ENCODE data around the gene SLC35B4. TPM values are rescaled to one million over a fixed set of nuclear protein-coding genes. Genes with fewer than 3 reads are reported as not detected.

SLC35B4 gene
- total RNA-seq (2021), result 16.7 and 17.9 TPM in 2 replicates
- percentile 71 among the genes with signal in this experiment for Bru-seq, nascent RNA
- percentile 74 among the genes with signal in this experiment for BruChase-seq, experiment 1, labeled RNA remaining after a 2-hour chase
- BruChase-seq, experiment 2, labeled RNA remaining after a 6-hour chase, result percentile 86 among the genes with signal in this experiment
- long read RNA-seq, full-length matches to known transcripts, result 14 of 23 reads
- long read RNA-seq, partial matches to known transcripts, result 1 of 23 reads
- long read RNA-seq, other reads (novel, unspliced or antisense), result 8 of 23 reads

- Histone ChIP-seq H2AFZ (peak within 1 kb of the TSS; percentile 89), H3K27me3 (ENCODE audit: insufficient read depth, low read depth) (no peaks in the 10 kb centered on the region), H3K36me3 (ENCODE audit: low read depth) (no peaks in the 10 kb centered on the region), H3K79me2 (ENCODE audit: low read depth) (peaks cover 23% of the 10 kb centered on the region), H3K27ac (no peak within 1 kb of the TSS), H3K9me2 (ENCODE audit: insufficient read depth) (no peaks in the 10 kb centered on the region), H3K4me1 (replicated peaks; ENCODE audit: insufficient read depth) (peaks cover 14% of the 10 kb centered on the region), H3K9me3 (ENCODE audit: insufficient read depth, low read depth) (no peaks in the 10 kb centered on the region), H4K20me1 (ENCODE audit: insufficient read depth) (no peaks in the 10 kb centered on the region), H3F3A (ENCODE audit: insufficient read depth, low read depth) (no peaks in the 10 kb centered on the region), H3K4me3 (peak within 1 kb of the TSS; percentile 78), H3K4me2 (peak within 1 kb of the TSS; percentile 93)
- peak; percentile 96 for DNase-seq
- intact Hi-C loops (cut with micrococcal nuclease; ENCODE audit: unreplicated experiment), result loop anchor here (2.0 to 10.0 kb wide), 4 partner anchors 48 to 1234 kb away; partner anchors contain the start of genes CHCHD3 and EXOC4
- no TSS peak for BruUV-seq (replicated peaks)
- POLR2A ChIA-PET (ENCODE audit: unreplicated experiment), result interaction anchor here (0.5 to 0.6 kb wide), 3 partner anchors 98 to 1326 kb away, joined by 4 to 9 read pairs (median 7); no protein-coding TSS in a partner anchor
- CTCF ChIA-PET, result interaction anchor here (0.6 to 1.3 kb wide), 2 partner anchors 116 to 198 kb away, joined by 3 read pairs; no protein-coding TSS in a partner anchor
- TF ChIP-seq CTCF (conservative IDR thresholded peaks at IDR 0.05) (no peak; the same call in 1 of the 2 replicates), EZH2 (IDR thresholded peaks at IDR 0.05; ENCODE audit: low read depth) (no peak)
Observed at GRCh38 chr7:134316539-134317344, at the start of gene SLC35B4. Gene SLC35B4, minus strand, starts transcription at chr7:134316930. Its CDS starts 179 bp downstream, at chr7:134316751.

- DNase-seq, result no peak
- Histone ChIP-seq H3K9me2 (ENCODE audit: insufficient read depth) (no peaks in the 10 kb centered on the region), H3K79me2 (ENCODE audit: low read depth) (no peaks in the 10 kb centered on the region), H3K27ac (peak overlapping the region; percentile 99), H3K9me3 (ENCODE audit: insufficient read depth, low read depth) (no peaks in the 10 kb centered on the region), H3K27me3 (ENCODE audit: insufficient read depth, low read depth) (no peaks in the 10 kb centered on the region), H3F3A (ENCODE audit: insufficient read depth, low read depth) (peaks cover 41% of the 10 kb centered on the region), H3K4me2 (peak overlapping the region; percentile 57), H2AFZ (no peak overlapping the region), H4K20me1 (ENCODE audit: insufficient read depth) (no peaks in the 10 kb centered on the region), H3K4me1 (replicated peaks; ENCODE audit: insufficient read depth) (peaks cover 70% of the 10 kb centered on the region), H3K36me3 (ENCODE audit: low read depth) (no peaks in the 10 kb centered on the region), H3K4me3 (peak overlapping the region; percentile 2; the same call in 1 of the 2 replicates)
- intact Hi-C loops (cut with micrococcal nuclease; ENCODE audit: unreplicated experiment), result loop anchor here (5.0 kb wide), 1 partner anchor 246 kb away; no protein-coding TSS in a partner anchor
- TF ChIP-seq CTCF (conservative IDR thresholded peaks at IDR 0.05) (no peak), EZH2 (IDR thresholded peaks at IDR 0.05; ENCODE audit: low read depth) (no peak)
- BruUV-seq (replicated peaks), result no TSS peak
- CTCF ChIA-PET, result no interaction called here
- POLR2A ChIA-PET (ENCODE audit: unreplicated experiment), result no interaction called here
Observed at GRCh38 chr7:134366481-134366880, 49.8 kb upstream of the SLC35B4 start.

- intact Hi-C loops (cut with micrococcal nuclease; ENCODE audit: unreplicated experiment), result loop anchor here (2.0 to 5.0 kb wide), 3 partner anchors 49 to 247 kb away; partner anchors contain the start of gene SLC35B4
- TSS peak; percentile 83 for BruUV-seq (replicated peaks)
- H3K79me2 ChIP-seq (ENCODE audit: low read depth), result no peaks in the 10 kb centered on the region
- POLR2A ChIA-PET (ENCODE audit: unreplicated experiment), result no interaction called here
- no peaks in the 10 kb centered on the region for H3K9me3 ChIP-seq (ENCODE audit: insufficient read depth, low read depth)
- CTCF ChIA-PET, result no interaction called here
- peak overlapping the region; percentile 36; the same call in 1 of the 2 replicates for H2AFZ ChIP-seq
- H3K4me3 ChIP-seq, result 0 out of 2 replicates have a peak overlapping the region, but pooled peaks have one; percentile 1
- no peaks in the 10 kb centered on the region for H3K9me2 ChIP-seq (ENCODE audit: insufficient read depth)
- no peaks in the 10 kb centered on the region for H3K27me3 ChIP-seq (ENCODE audit: insufficient read depth, low read depth)
- H3K4me1 ChIP-seq (replicated peaks; ENCODE audit: insufficient read depth), result peaks cover 70% of the 10 kb centered on the region
- H4K20me1 ChIP-seq (ENCODE audit: insufficient read depth), result no peaks in the 10 kb centered on the region
- 0 out of 2 replicates have a peak, but pooled peaks have one; percentile 16 for TF ChIP-seq CTCF (conservative IDR thresholded peaks at IDR 0.05)
- TF ChIP-seq EZH2 (IDR thresholded peaks at IDR 0.05; ENCODE audit: low read depth), result no peak
- peak; percentile 16 to 92 for DNase-seq
- H3K4me2 ChIP-seq, result peak overlapping the region; percentile 57
- H3K27ac ChIP-seq, result peak overlapping the region; percentile 99
- peaks cover 41% of the 10 kb centered on the region for H3F3A ChIP-seq (ENCODE audit: insufficient read depth, low read depth)
- no peaks in the 10 kb centered on the region for H3K36me3 ChIP-seq (ENCODE audit: low read depth)
Observed at GRCh38 chr7:134365341-134366054, 48.8 kb upstream of the SLC35B4 start.
